Colonic mucosa (tissue), 4 donors: ENCODE measurements around the gene KEL. TPM values are rescaled to one million over a fixed set of nuclear protein-coding genes. Genes with fewer than 3 reads are reported as not detected.

ENCODE experiments used
- DNase-seq: peaks from one replicate; pipeline ENCODE4 v3.0.0-alpha.2; 2020
- H3K27ac ChIP-seq: fragments of 200-600 bp; one replicate; pipeline ENCODE4 v1.8.0; 2021
- H3K27me3 ChIP-seq: fragments of 200-600 bp; one replicate; pipeline ENCODE4 v1.8.0; 2021
- H3K36me3 ChIP-seq: fragments of 200-600 bp; one replicate; pipeline ENCODE4 v1.8.0; 2021
- H3K4me1 ChIP-seq: fragments of 200-600 bp; one replicate; pipeline ENCODE4 v1.8.0; 2021; ENCODE audit warnings: mild to moderate bottlenecking
- H3K4me3 ChIP-seq: fragments of 200-600 bp; one replicate; pipeline ENCODE4 v1.8.0; 2021
- H3K9ac ChIP-seq, 2 donors: one replicate each; pipeline ENCODE4 v1.7.0; 2013; ENCODE audit warnings: control low read depth in 2 of 2, low read depth in 2 of 2, low read length in 2 of 2
- H3K9me3 ChIP-seq: fragments of 200-600 bp; one replicate; pipeline ENCODE4 v1.8.0; 2021
- CTCF ChIP-seq: fragments of 200-600 bp; IDR thresholded peaks from one replicate; pipeline ENCODE4 v1.8.0; 2022; ENCODE audit warnings: antibody characterized with exemption, mild to moderate bottlenecking
- intact Hi-C: fragments of 100-400 bp; cut with DNase I; formaldehyde crosslinking; loops from one replicate; pipeline ENCODE4 v1.14.1; 2022
- total RNA-seq, 2 donors: library from RNA; stranded (reverse); fragmentation: NEBNext Ultra II Directional in 1 of 2; extraction: Animal tissue kit (Norgen Biotek cat#: 25700) in 1 of 2; gene quantifications; one replicate each; pipeline ENCODE4 v1.2.1, GENCODE V29; 2021
- donor health status: healthy.
- donor health status: DM: no; HTN: no; CAD: no.
- donor health status: DM: no; HTN: no; CAD: no.

The KEL gene
- total RNA-seq, 2 donors from 2014 or later = 0.77 TPM; not detected in 1

GRCh38 chr7:142935941-142936565 lies 26.1 kb downstream of the KEL start:
- no peak for TF ChIP-seq CTCF
- intact Hi-C loops = no loop called here
- no peak overlapping the region for H3K9ac ChIP-seq

DNA sequence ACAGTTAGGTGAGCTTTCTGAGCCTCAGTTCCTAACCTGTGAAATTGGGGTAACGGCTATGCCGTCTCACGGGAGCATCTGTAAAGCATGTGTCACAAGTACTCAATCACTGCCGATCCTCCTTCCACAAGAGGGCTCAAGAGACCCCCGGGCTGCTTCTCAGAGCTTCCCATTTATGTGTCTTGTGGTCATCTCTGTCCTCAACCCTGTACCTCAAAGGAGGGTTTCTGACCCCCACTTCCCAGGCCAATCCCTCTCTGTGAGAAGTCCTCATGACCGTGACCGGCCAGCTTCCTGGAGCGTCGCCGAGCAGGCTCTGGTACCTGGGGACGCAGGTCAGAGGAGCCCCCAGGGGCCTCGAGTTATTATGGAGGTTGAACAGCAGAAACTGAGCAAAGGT lies 28.1 kb downstream of the KEL start:
- intact Hi-C loops = no loop called here
- H3K27me3 ChIP-seq = no peaks in the 10 kb centered on the region
- no peak for TF ChIP-seq CTCF
- H3K4me3 ChIP-seq = no peak overlapping the region
- H3K4me1 ChIP-seq = no peaks in the 10 kb centered on the region
- no peak for DNase-seq
- no peak overlapping the region for H3K9ac ChIP-seq
- no peaks in the 10 kb centered on the region for H3K36me3 ChIP-seq
- H3K9me3 ChIP-seq = no peaks in the 10 kb centered on the region
- no peak overlapping the region for H3K27ac ChIP-seq

More at GRCh38 chr7:142935941-142936565, 26.1 kb downstream of the KEL start:
- Histone ChIP-seq H3K36me3 (no peaks in the 10 kb centered on the region), H3K4me3 (no peak overlapping the region), H3K4me1 (no peaks in the 10 kb centered on the region), H3K9me3 (no peaks in the 10 kb centered on the region), H3K27me3 (no peaks in the 10 kb centered on the region), H3K27ac (no peak overlapping the region)
- no peak for DNase-seq

DNA sequence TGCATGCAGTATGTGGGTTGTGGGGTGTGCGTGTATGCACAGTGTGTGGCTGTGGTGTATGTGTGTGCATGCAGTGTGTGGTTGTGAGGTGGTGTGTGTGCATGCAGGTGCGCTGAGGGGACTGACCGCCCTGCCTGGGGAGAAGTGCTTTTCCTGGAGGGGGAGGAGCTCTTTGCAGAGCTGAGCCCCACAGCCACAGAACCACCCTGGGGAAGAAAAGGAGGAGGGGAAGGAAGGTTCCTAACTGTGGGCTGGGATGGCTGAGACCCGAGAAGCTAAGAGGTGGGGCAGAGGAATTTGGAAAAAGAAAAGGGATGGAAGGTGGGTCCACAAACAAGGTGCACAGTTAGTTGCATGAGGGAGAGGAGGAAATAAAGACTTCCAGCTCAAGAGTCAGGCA lies 28.5 kb downstream of the KEL start, which contains the start of gene TRPV5:
Gene TRPV5 (minus strand): TSS at position 123 of the 400 bp plus-strand sequence. CDS start 287 bp downstream, outside the sequence.
- Histone ChIP-seq H3K9ac (no peak within 1 kb of the TSS), H3K9me3 (no peaks in the 10 kb centered on the region), H3K27me3 (no peaks in the 10 kb centered on the region), H3K4me1 (no peaks in the 10 kb centered on the region), H3K4me3 (no peak within 1 kb of the TSS), H3K36me3 (no peaks in the 10 kb centered on the region), H3K27ac (no peak within 1 kb of the TSS)
- no peak for TF ChIP-seq CTCF
- DNase-seq = no peak
- intact Hi-C loops = no loop called here

DNA sequence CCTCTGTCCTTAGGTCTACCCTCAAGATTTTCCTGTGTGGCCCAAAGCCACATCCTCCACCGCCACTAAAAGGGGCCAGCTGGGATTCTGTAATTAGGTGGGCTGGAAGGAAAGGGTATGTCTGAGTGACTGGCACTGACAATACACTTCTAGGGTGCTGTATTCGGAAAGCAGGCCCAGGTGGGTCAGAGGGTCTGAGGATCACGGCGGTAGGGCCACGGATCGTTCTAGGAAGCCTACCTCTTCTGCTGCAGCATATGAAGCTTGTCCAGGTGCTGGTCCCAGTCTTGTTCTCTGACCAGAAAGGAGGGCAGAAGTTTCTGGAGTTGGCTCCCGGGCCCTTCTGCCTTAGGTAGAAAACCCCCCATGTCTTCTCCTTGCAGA lies 29.1 kb downstream of the KEL start:
- DNase-seq = no peak
- Histone ChIP-seq H3K9ac (no peak overlapping the region), H3K9me3 (no peaks in the 10 kb centered on the region), H3K4me3 (no peak overlapping the region), H3K27ac (no peak overlapping the region), H3K27me3 (no peaks in the 10 kb centered on the region), H3K4me1 (no peaks in the 10 kb centered on the region), H3K36me3 (no peaks in the 10 kb centered on the region)
- intact Hi-C loops = no loop called here
- no peak for TF ChIP-seq CTCF

DNA sequence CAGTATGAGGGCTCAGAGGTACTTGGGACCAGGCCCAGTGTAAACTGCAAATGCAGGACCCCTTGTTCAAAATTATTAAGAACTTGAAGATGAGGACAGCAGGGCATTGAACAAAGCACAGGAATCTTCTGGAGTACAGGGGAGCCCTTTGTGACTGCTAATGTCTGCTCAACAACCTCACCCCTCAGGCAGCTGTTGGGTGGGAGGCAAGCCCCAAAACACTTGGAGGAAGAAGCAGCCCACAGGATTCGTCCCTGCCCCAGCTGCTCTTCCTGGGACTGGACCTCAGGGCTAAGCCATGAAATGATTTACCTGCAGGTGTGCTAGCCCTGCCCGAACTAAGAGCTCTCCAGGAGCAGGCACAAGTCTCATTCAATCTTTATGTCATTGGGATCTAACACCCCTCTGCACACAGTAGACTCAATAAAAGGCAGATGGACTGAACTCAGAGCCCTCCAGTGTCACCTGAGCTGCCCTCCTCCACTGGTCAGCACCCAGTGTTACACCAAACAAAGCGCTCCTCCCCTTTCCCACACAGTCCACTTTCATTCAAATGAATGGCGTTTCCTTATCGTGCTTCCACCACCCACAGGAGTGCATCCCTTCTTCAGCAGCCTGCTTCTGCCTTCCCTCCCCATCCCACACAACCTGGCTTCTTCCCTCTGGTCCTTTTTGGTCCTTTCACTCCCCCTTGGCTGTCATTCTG lies 29.6 kb downstream of the KEL start:
- no peaks in the 10 kb centered on the region for H3K36me3 ChIP-seq
- H3K27ac ChIP-seq = no peak overlapping the region
- H3K9ac ChIP-seq = no peak overlapping the region
- no peak for DNase-seq
- no peaks in the 10 kb centered on the region for H3K9me3 ChIP-seq
- intact Hi-C loops = no loop called here
- H3K4me3 ChIP-seq = no peak overlapping the region
- no peak for TF ChIP-seq CTCF
- no peaks in the 10 kb centered on the region for H3K27me3 ChIP-seq
- H3K4me1 ChIP-seq = no peaks in the 10 kb centered on the region
